Natural killer cell (primary cell): ENCODE data around the gene NAA38. TPM values are rescaled to one million over a fixed set of nuclear protein-coding genes. Genes with fewer than 3 reads are reported as not detected.

Experiments
- ATAC-seq, 3 donors: fragments of 150-1000 bp in 2 of 3; fragments of 200-7000 bp in 1 of 3; cut with Tn5 transposase; 1 replicate in 1 of 3; 2 replicates in 2 of 3; pipeline ENCODE4 v1.10.0; 2021; ENCODE audit warnings: mild to moderate bottlenecking in 2 of 3, moderate library complexity in 2 of 3
- DNase-seq, 2 donors: peaks; one replicate each; pipeline versions ENCODE4 v3.0.0 to v3.0.0-alpha.2; 2013 to 2021; ENCODE audit warnings: mixed read lengths in 1 of 2
- H3K27ac ChIP-seq: one replicate; pipeline ENCODE4 v1.5.1; 2013; ENCODE audit warnings: mild to moderate bottlenecking, low read length
- H3K27me3 ChIP-seq: one replicate; pipeline ENCODE4 v1.6.1; 2013; ENCODE audit warnings: low read length; ENCODE audit not compliant: control insufficient read depth, insufficient read depth
- H3K36me3 ChIP-seq: one replicate; pipeline ENCODE4 v1.6.1; 2013; ENCODE audit warnings: low read length; ENCODE audit not compliant: control insufficient read depth, insufficient read depth
- H3K4me1 ChIP-seq: one replicate; pipeline ENCODE4 v1.6.1; 2013; ENCODE audit warnings: low read length; ENCODE audit not compliant: control insufficient read depth, insufficient read depth
- H3K4me3 ChIP-seq: one replicate; pipeline ENCODE4 v1.5.1; 2013; ENCODE audit warnings: low read length
- H3K9me3 ChIP-seq: one replicate; pipeline ENCODE4 v1.6.1; 2013; ENCODE audit warnings: low read length; ENCODE audit not compliant: control insufficient read depth, insufficient read depth
- H3K27ac Mint-ChIP-seq, 2 donors: one replicate each; pipeline ENCODE4 v1.8.0; 2022; ENCODE audit warnings: mild to moderate bottlenecking in 2 of 2, mixed read lengths in 2 of 2, moderate library complexity in 1 of 2
- H3K27me3 Mint-ChIP-seq, 2 donors: one replicate each; pipeline ENCODE4 v1.8.0; 2022; ENCODE audit warnings: low read depth in 2 of 2, mixed read lengths in 2 of 2
- H3K36me3 Mint-ChIP-seq: one replicate; pipeline ENCODE4 v1.8.0; 2022; ENCODE audit warnings: mixed read lengths
- H3K4me1 Mint-ChIP-seq, 2 donors: one replicate each; pipeline ENCODE4 v1.8.0; 2022; ENCODE audit warnings: mixed read lengths in 2 of 2
- H3K4me3 Mint-ChIP-seq: one replicate; pipeline ENCODE4 v1.8.0; 2022; ENCODE audit warnings: mild to moderate bottlenecking, moderate library complexity, mixed read lengths
- H3K9me3 Mint-ChIP-seq, 2 donors: one replicate each; pipeline ENCODE4 v1.8.0; 2022; ENCODE audit warnings: mixed read lengths in 2 of 2
- CTCF ChIP-seq: fragments of 200-600 bp; IDR thresholded peaks from one replicate; pipeline ENCODE4 v1.8.0; 2022; ENCODE audit warnings: antibody characterized with exemption
- WGBS: methylation state at CpG from one replicate; pipeline ENCODE4 v1.1.7; 2013; ENCODE audit warnings: missing lambda C conversion rate; ENCODE audit not compliant: insufficient coverage; 5-methylcytosine and 5-hydroxymethylcytosine counted together
- intact Hi-C: fragments of 100-400 bp; cut with micrococcal nuclease; formaldehyde crosslinking; loops from one replicate; pipeline ENCODE4 v1.14.2; 2022
- total RNA-seq, 4 donors: library from RNA; stranded (reverse); fragments of 120-200 nt in 1 of 4; gene quantifications; one replicate each; pipeline versions ENCODE4 v1.2.3 to v1.2.4, GENCODE V29; 2013 to 2022

NAA38 gene
- total RNA-seq, 3 donors from 2014 or later (not counting 1 experiment from before 2014, with no cell fraction given), result 35.9 to 40.3 (median 37.3) TPM

GRCh38 chr17:7848131-7848579, 9.2 kb downstream of the NAA38 start:
- intact Hi-C loops, result loop anchor here (10.0 kb wide), 1 partner anchor 397 kb away; the partner anchor contains the start of genes CTC1 and PFAS

DNA sequence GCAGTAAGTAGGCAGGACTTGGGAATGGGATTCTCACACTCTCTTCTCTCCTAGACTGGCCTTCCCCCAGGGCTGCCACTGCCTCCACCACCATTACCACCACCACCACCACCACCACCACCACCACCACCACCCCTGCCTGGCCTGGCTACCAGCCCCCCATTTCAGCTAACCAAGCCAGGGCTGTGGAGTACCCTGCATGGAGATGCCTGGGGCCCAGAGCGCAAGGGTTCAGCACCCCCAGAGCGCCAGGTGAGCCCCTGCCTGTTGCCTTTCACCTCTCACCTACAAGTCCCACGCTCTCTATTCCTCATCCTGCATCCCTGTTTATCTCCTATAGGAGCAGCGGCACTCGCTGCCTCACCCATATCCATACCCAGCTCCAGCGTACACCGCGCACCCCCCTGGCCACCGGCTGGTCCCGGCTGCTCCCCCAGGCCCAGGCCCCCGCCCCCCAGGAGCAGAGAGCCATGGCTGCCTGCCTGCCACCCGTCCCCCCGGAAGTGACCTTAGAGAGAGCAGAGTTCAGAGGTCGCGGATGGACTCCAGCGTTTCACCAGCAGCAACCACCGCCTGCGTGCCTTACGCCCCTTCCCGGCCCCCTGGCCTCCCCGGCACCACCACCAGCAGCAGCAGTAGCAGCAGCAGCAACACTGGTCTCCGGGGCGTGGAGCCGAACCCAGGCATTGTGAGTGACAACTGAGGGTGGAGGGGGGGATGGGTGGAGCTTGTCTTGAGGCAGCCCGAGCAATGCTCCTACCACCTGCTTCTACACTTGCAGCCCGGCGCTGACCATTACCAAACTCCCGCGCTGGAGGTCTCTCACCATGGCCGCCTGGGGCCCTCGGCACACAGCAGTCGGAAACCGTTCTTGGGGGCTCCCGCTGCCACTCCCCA, 10.3 kb downstream of the NAA38 start:
- ATAC-seq (no peak), DNase-seq (peak in 1 of 2 donors; percentile 39)
- H3K36me3 ChIP-seq, result peaks cover 11% of the 10 kb centered on the region
- Mint-ChIP-seq H3K4me1 (peaks cover 25 to 59% of the 10 kb centered on the region in 2 donors), H3K9me3 (no peaks in the 10 kb centered on the region), H3K36me3 (no peaks in the 10 kb centered on the region), H3K4me3 (peak overlapping the region; percentile 56), H3K27me3 (peaks cover 0 to under 1% of the 10 kb centered on the region in 2 donors), H3K27ac (peak overlapping the region; percentile 71 to 100)
- H3K9me3 ChIP-seq, result no peaks in the 10 kb centered on the region
- no peak for TF ChIP-seq CTCF
- H3K27me3 ChIP-seq, result no peaks in the 10 kb centered on the region
- 96% methylated on average over 34 of the region's 34 CpGs for WGBS
- H3K4me3 ChIP-seq, result no peak overlapping the region
- H3K27ac ChIP-seq, result no peak overlapping the region
- intact Hi-C loops, result loop anchor here (10.0 kb wide), 1 partner anchor 398 kb away; the partner anchor contains the start of genes CTC1 and PFAS
- peaks cover 43% of the 10 kb centered on the region for H3K4me1 ChIP-seq

More at GRCh38 chr17:7848131-7848579, 9.2 kb downstream of the NAA38 start:
- H3K4me3 Mint-ChIP-seq, result no peak overlapping the region
- Histone ChIP-seq H3K36me3 (peaks cover 11% of the 10 kb centered on the region), H3K9me3 (no peaks in the 10 kb centered on the region), H3K4me1 (peaks cover 40% of the 10 kb centered on the region), H3K27ac (no peak overlapping the region), H3K27me3 (no peaks in the 10 kb centered on the region), H3K4me3 (no peak overlapping the region)
- no peaks in the 10 kb centered on the region for H3K27me3 Mint-ChIP-seq
- peak overlapping the region; percentile 52 to 63 for H3K27ac Mint-ChIP-seq
- no peaks in the 10 kb centered on the region for H3K36me3 Mint-ChIP-seq
- DNase-seq (no peak), ATAC-seq (no peak)
- TF ChIP-seq CTCF, result no peak
- peaks cover 19 to 53% of the 10 kb centered on the region in 2 donors for H3K4me1 Mint-ChIP-seq
- H3K9me3 Mint-ChIP-seq, result no peaks in the 10 kb centered on the region
- 85% methylated on average over 16 of the region's 20 CpGs for WGBS

DNA sequence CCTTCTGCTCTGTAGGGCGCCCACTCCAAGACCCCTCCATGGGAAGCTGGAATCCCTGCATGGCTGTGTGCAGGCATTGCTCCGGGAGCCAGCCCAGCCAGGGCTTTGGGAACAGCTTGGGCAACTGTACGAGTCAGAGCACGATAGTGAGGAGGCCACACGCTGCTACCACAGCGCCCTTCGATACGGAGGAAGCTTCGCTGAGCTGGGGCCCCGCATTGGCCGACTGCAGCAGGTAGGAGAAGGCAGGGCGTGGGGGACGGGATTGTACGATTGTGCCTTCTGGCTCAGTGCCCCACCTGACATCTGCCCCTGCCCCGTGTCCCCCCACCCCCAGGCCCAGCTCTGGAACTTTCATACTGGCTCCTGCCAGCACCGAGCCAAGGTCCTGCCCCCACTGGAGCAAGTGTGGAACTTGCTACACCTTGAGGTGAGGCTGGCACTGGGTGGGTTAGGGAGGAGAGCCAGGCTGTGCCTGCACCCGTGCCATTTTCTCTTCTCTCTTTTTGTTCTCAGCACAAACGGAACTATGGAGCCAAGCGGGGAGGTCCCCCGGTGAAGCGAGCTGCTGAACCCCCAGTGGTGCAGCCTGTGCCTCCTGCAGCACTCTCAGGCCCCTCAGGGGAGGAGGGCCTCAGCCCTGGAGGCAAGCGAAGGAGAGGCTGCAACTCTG, 11.2 kb downstream of the NAA38 start:
- H3K9me3 Mint-ChIP-seq, result no peaks in the 10 kb centered on the region
- H3K27me3 Mint-ChIP-seq, result peaks cover 0 to 2% of the 10 kb centered on the region in 2 donors
- no peak overlapping the region for H3K4me3 ChIP-seq
- H3K4me1 Mint-ChIP-seq, result peaks cover 27 to 60% of the 10 kb centered on the region in 2 donors
- no peak for ATAC-seq
- no peaks in the 10 kb centered on the region for H3K9me3 ChIP-seq
- H3K27ac ChIP-seq, result no peak overlapping the region
- no peak for TF ChIP-seq CTCF
- H3K36me3 ChIP-seq, result peaks cover 11% of the 10 kb centered on the region
- no peaks in the 10 kb centered on the region for H3K27me3 ChIP-seq
- 94% methylated on average over 22 of the region's 22 CpGs for WGBS
- H3K4me3 Mint-ChIP-seq, result peak overlapping the region; percentile 56
- H3K27ac Mint-ChIP-seq, result peak overlapping the region; percentile 100
- no peaks in the 10 kb centered on the region for H3K36me3 Mint-ChIP-seq
- peaks cover 42% of the 10 kb centered on the region for H3K4me1 ChIP-seq
- intact Hi-C loops, result loop anchor here (10.0 kb wide), 1 partner anchor 399 kb away; the partner anchor contains the start of genes CTC1 and PFAS
- DNase-seq, result peak in 1 of 2 donors; percentile 25
